Liver (tissue), 9 donors: ENCODE results near the gene OXNAD1. TPM values are rescaled to one million over a fixed set of nuclear protein-coding genes. Genes with fewer than 3 reads are reported as not detected.

Experiments
- DNase-seq: peaks from one replicate; pipeline ENCODE4 v3.0.0-alpha.2; 2017; ENCODE audit warnings: low spot score
- H3K27ac ChIP-seq, 2 donors: one replicate each; pipeline ENCODE4 v1.7.0; 2013; ENCODE audit warnings: inconsistent platforms in 2 of 2, low read length in 2 of 2, control low read depth in 1 of 2, low read depth in 1 of 2, mild to moderate bottlenecking in 1 of 2
- H3K27me3 ChIP-seq, 4 donors: one replicate each; pipeline versions ENCODE4 v1.6.1 to v1.7.0; 2013; ENCODE audit warnings: low read length in 3 of 4, inconsistent platforms in 1 of 4, mild to moderate bottlenecking in 1 of 4, moderate library complexity in 1 of 4; ENCODE audit not compliant: control insufficient read depth in 4 of 4, insufficient read depth in 4 of 4
- H3K36me3 ChIP-seq, 4 donors: one replicate each; pipeline versions ENCODE4 v1.6.1 to v1.7.0; 2013; ENCODE audit warnings: low read length in 3 of 4, mild to moderate bottlenecking in 3 of 4, low read depth in 1 of 4, moderate library complexity in 1 of 4; ENCODE audit not compliant: control insufficient read depth in 4 of 4, insufficient read depth in 3 of 4
- H3K4me1 ChIP-seq, 4 donors: one replicate each; pipeline versions ENCODE4 v1.6.1 to v1.7.0; 2013; ENCODE audit warnings: low read length in 3 of 4, mild to moderate bottlenecking in 3 of 4, moderate library complexity in 1 of 4; ENCODE audit not compliant: control insufficient read depth in 4 of 4, insufficient read depth in 4 of 4
- H3K4me3 ChIP-seq, 3 donors: one replicate each; pipeline versions ENCODE4 v1.6.1 to v1.7.0; 2013; ENCODE audit warnings: low read length in 3 of 3, control low read depth in 1 of 3, low read depth in 1 of 3, mild to moderate bottlenecking in 1 of 3
- H3K9ac ChIP-seq, 2 donors: one replicate each; pipeline ENCODE4 v1.7.0; 2013; ENCODE audit warnings: low read length in 2 of 2, mild to moderate bottlenecking in 2 of 2, moderate library complexity in 2 of 2, control low read depth in 1 of 2, low read depth in 1 of 2
- H3K9me3 ChIP-seq, 4 donors: one replicate each; pipeline versions ENCODE4 v1.6.1 to v1.7.0; 2013; ENCODE audit warnings: low read length in 3 of 4; ENCODE audit not compliant: control insufficient read depth in 4 of 4
- EGR1 ChIP-seq, 2 donors: IDR thresholded peaks; 2 replicates each; pipeline ENCODE4 v1.6.1; 2016 to 2018; ENCODE audit warnings: antibody characterized with exemption in 2 of 2, low read depth in 2 of 2
- FOXA1 ChIP-seq: IDR thresholded peaks from 2 replicates; pipeline ENCODE4 v1.6.1; 2016; ENCODE audit warnings: antibody characterized with exemption
- FOXA2 ChIP-seq: IDR thresholded peaks from 2 replicates; pipeline ENCODE4 v1.6.1; 2016; ENCODE audit warnings: antibody characterized with exemption
- GABPA ChIP-seq, 2 donors: IDR thresholded peaks in 1 of 2; conservative IDR thresholded peaks in 1 of 2; 2 replicates each; pipeline ENCODE4 v1.6.1; 2016; ENCODE audit warnings: antibody characterized with exemption in 2 of 2, mild to moderate bottlenecking in 1 of 2, moderate library complexity in 1 of 2
- HNF4A ChIP-seq, 2 donors: conservative IDR thresholded peaks; 2 replicates each; pipeline ENCODE4 v1.6.1; 2016; ENCODE audit warnings: antibody characterized with exemption in 2 of 2, mild to moderate bottlenecking in 2 of 2
- HNF4G ChIP-seq: IDR thresholded peaks from 2 replicates; pipeline ENCODE4 v1.6.1; 2016; ENCODE audit warnings: antibody characterized with exemption
- JUND ChIP-seq, 2 donors: IDR thresholded peaks; 2 replicates each; pipeline ENCODE4 v1.6.1; 2016; ENCODE audit warnings: antibody characterized with exemption in 2 of 2
- NR2F2 ChIP-seq: IDR thresholded peaks from 2 replicates; pipeline ENCODE4 v1.6.1; 2016; ENCODE audit warnings: antibody characterized with exemption
- RAD21 ChIP-seq, 2 donors: IDR thresholded peaks; 2 replicates each; pipeline ENCODE4 v1.6.1; 2016; ENCODE audit warnings: antibody characterized with exemption in 2 of 2, mild to moderate bottlenecking in 2 of 2
- RXRA ChIP-seq, 2 donors: IDR thresholded peaks; 2 replicates each; pipeline ENCODE4 v1.6.1; 2017 to 2018; ENCODE audit warnings: antibody characterized with exemption in 2 of 2, mild to moderate bottlenecking in 1 of 2
- SP1 ChIP-seq: IDR thresholded peaks from 2 replicates; pipeline ENCODE4 v1.6.1; 2018; ENCODE audit warnings: antibody characterized with exemption, mild to moderate bottlenecking
- TAF1 ChIP-seq: conservative IDR thresholded peaks from 2 replicates; pipeline ENCODE4 v1.6.1; 2016; ENCODE audit warnings: antibody characterized with exemption, mild to moderate bottlenecking
- YY1 ChIP-seq: IDR thresholded peaks from 2 replicates; pipeline ENCODE4 v1.6.1; 2016; ENCODE audit warnings: antibody characterized with exemption, mild to moderate bottlenecking
- WGBS: extraction: QIAGEN DNeasy Blood & Tissue Kit; methylation state at CpG from one replicate; pipeline ENCODE4 v1.1.7; 2013; 5-methylcytosine and 5-hydroxymethylcytosine counted together
- polyA plus RNA-seq, 2 donors: library from polyadenylated mRNA; stranded (reverse) in 1 of 2; unstranded in 1 of 2; fragments of 200-250 nt in 1 of 2; fragments of >200 nt in 1 of 2; fragmentation: Nextera tagmentation in 1 of 2; extraction: Ambion mirVana in 1 of 2; gene quantifications; one replicate each; pipeline versions ENCODE4 v1.2.1 to v1.2.3, GENCODE V29; 2013 to 2015
- total RNA-seq, 2 donors: library from RNA; depleted of rRNA; stranded (reverse); fragments of >200 nt; gene quantifications; one replicate each; pipeline ENCODE4 v1.2.3, GENCODE V29; 2014
- TF ChIP-seq, protein P1 (sequence below): IDR thresholded peaks from 2 replicates; pipeline ENCODE4 v1.6.1; 2016; ENCODE audit warnings: antibody characterized with exemption
- TF ChIP-seq, protein P2 (sequence below): IDR thresholded peaks from 2 replicates; pipeline ENCODE4 v1.6.1; 2016; ENCODE audit warnings: antibody characterized with exemption
- TF ChIP-seq, protein P3 (sequence below): IDR thresholded peaks from 2 replicates; pipeline ENCODE4 v1.6.1; 2016; ENCODE audit warnings: antibody characterized with exemption
- TF ChIP-seq, protein P4 (sequence below): IDR thresholded peaks from 2 replicates; pipeline ENCODE4 v1.6.1; 2016; ENCODE audit warnings: antibody characterized with exemption, mild to moderate bottlenecking
- donor health status: healthy.
- donor health status: healthy.
- donor health status: healthy.
- donor health status: healthy.
- donor health status: healthy.

OXNAD1 gene
- total and polyA plus RNA-seq, 4 donors: 9.3 to 24.6 (median 14.1) TPM

DNA sequence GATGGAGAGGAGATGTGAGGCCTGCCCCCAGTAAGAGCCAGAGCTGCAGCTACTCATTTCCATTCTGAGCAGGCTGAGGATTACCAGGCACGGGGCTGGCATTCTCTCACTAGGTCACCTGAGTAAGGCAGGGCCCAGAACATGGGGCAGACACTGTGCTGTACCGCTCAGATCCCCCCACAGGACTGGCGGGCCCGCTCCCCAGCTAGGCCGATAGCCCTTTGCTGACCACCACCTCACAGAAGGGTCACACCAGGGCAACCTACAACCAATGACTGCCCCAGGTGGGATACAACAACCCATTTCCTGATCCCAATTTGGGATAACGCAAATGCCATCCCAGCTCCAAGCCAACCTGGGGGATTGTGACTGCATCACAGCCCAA is 52.5 kb downstream of the OXNAD1 start:
- Histone ChIP-seq H3K27me3 (no peaks in the 10 kb centered on the region), H3K4me1 (peaks cover 0 to 1% (median 0%) of the 10 kb centered on the region in 4 donors), H3K4me3 (no peak overlapping the region), H3K9ac (no peak overlapping the region), H3K27ac (no peak overlapping the region), H3K36me3 (peaks cover 4 to 39% (median 22%) of the 10 kb centered on the region in 4 donors), H3K9me3 (no peaks in the 10 kb centered on the region)
- WGBS: 96% methylated on average over 6 of the region's 6 CpGs
- DNase-seq: no peak
- TF ChIP-seq EGR1 (IDR thresholded peaks at IDR 0.05; ENCODE audit: low read depth in 2 of 2) (no peak), RXRA (IDR thresholded peaks at IDR 0.05) (no peak), HNF4G (no peak), FOXA2 (no peak), SP1 (no peak), RAD21 (IDR thresholded peaks at IDR 0.05) (no peak), HNF4A (conservative IDR thresholded peaks at IDR 0.05) (no peak), TAF1 (no peak), GABPA (IDR thresholded peaks at IDR 0.05 in 1 of 2, conservative IDR thresholded peaks at IDR 0.05 in 1 of 2) (no peak), FOXA1 (no peak), NR2F2 (no peak), YY1 (no peak), JUND (IDR thresholded peaks at IDR 0.05) (no peak)
- TF ChIP-seq, protein P1, sequence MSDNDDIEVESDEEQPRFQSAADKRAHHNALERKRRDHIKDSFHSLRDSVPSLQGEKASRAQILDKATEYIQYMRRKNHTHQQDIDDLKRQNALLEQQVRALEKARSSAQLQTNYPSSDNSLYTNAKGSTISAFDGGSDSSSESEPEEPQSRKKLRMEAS: no peak
- TF ChIP-seq, protein P2, sequence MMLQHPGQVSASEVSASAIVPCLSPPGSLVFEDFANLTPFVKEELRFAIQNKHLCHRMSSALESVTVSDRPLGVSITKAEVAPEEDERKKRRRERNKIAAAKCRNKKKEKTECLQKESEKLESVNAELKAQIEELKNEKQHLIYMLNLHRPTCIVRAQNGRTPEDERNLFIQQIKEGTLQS: no peak
- TF ChIP-seq, protein P3, sequence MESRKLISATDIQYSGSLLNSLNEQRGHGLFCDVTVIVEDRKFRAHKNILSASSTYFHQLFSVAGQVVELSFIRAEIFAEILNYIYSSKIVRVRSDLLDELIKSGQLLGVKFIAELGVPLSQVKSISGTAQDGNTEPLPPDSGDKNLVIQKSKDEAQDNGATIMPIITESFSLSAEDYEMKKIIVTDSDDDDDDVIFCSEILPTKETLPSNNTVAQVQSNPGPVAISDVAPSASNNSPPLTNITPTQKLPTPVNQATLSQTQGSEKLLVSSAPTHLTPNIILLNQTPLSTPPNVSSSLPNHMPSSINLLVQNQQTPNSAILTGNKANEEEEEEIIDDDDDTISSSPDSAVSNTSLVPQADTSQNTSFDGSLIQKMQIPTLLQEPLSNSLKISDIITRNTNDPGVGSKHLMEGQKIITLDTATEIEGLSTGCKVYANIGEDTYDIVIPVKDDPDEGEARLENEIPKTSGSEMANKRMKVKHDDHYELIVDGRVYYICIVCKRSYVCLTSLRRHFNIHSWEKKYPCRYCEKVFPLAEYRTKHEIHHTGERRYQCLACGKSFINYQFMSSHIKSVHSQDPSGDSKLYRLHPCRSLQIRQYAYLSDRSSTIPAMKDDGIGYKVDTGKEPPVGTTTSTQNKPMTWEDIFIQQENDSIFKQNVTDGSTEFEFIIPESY: no peak
- TF ChIP-seq, protein P4, sequence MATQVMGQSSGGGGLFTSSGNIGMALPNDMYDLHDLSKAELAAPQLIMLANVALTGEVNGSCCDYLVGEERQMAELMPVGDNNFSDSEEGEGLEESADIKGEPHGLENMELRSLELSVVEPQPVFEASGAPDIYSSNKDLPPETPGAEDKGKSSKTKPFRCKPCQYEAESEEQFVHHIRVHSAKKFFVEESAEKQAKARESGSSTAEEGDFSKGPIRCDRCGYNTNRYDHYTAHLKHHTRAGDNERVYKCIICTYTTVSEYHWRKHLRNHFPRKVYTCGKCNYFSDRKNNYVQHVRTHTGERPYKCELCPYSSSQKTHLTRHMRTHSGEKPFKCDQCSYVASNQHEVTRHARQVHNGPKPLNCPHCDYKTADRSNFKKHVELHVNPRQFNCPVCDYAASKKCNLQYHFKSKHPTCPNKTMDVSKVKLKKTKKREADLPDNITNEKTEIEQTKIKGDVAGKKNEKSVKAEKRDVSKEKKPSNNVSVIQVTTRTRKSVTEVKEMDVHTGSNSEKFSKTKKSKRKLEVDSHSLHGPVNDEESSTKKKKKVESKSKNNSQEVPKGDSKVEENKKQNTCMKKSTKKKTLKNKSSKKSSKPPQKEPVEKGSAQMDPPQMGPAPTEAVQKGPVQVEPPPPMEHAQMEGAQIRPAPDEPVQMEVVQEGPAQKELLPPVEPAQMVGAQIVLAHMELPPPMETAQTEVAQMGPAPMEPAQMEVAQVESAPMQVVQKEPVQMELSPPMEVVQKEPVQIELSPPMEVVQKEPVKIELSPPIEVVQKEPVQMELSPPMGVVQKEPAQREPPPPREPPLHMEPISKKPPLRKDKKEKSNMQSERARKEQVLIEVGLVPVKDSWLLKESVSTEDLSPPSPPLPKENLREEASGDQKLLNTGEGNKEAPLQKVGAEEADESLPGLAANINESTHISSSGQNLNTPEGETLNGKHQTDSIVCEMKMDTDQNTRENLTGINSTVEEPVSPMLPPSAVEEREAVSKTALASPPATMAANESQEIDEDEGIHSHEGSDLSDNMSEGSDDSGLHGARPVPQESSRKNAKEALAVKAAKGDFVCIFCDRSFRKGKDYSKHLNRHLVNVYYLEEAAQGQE: no peak

DNA sequence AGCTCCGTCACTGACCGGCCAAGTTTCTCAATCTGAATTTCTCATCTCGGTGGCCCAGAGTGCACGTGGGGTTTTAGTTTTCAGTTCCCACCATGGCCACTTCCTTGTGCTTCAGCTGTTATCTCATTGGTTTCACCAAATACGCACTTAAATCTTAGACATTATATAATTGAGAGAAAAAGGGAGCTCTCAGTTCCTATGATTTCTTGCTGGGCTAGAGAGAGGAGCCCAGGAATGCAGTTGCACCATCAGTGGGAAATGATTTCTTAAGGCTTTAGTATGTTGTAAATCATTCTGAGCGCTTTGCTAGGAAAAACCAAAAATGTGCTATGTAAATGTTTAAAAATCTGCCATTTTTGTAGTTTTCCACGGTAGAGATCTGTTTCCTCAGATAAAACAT is 53.2 kb downstream of the OXNAD1 start:
- H3K27me3 ChIP-seq: no peaks in the 10 kb centered on the region
- H3K4me1 ChIP-seq: no peaks in the 10 kb centered on the region
- H3K9ac ChIP-seq: no peak overlapping the region
- no peaks in the 10 kb centered on the region for H3K9me3 ChIP-seq
- no peak for TF ChIP-seq NR2F2
- H3K36me3 ChIP-seq: peaks cover 5 to 42% (median 24%) of the 10 kb centered on the region in 4 donors
- no peak overlapping the region for H3K4me3 ChIP-seq
- no peak overlapping the region for H3K27ac ChIP-seq
- DNase-seq: no peak
- 85% methylated on average over 7 of the region's 7 CpGs for WGBS
